Upper lobe of right lung (tissue), 1 donor: ENCODE measurements around the gene CTXN1. TPM values are rescaled to one million over a fixed set of nuclear protein-coding genes. Genes with fewer than 3 reads are reported as not detected.

ENCODE experiments used
- ATAC-seq: fragments of 200-7000 bp; cut with Tn5 transposase; one replicate; pipeline ENCODE4 v1.9.1; 2020; ENCODE audit warnings: mild to moderate bottlenecking, moderate library complexity
- DNase-seq: peaks from one replicate; pipeline ENCODE4 v3.0.0-alpha.2; 2020
- H3K27ac ChIP-seq: fragments of 200-600 bp; one replicate; pipeline ENCODE4 v1.8.0; 2022
- H3K27me3 ChIP-seq: fragments of 200-600 bp; one replicate; pipeline ENCODE4 v1.8.0; 2022; ENCODE audit warnings: mild to moderate bottlenecking
- H3K36me3 ChIP-seq: fragments of 200-600 bp; one replicate; pipeline ENCODE4 v1.8.0; 2022
- H3K4me1 ChIP-seq: fragments of 200-600 bp; one replicate; pipeline ENCODE4 v1.8.0; 2022
- H3K4me3 ChIP-seq: fragments of 200-600 bp; one replicate; pipeline ENCODE4 v1.8.0; 2022; ENCODE audit warnings: mild to moderate bottlenecking
- H3K9me3 ChIP-seq: fragments of 200-600 bp; one replicate; pipeline ENCODE4 v1.8.0; 2022
- CTCF ChIP-seq: fragments of 200-600 bp; IDR thresholded peaks from one replicate; pipeline ENCODE4 v1.8.0; 2022; ENCODE audit warnings: antibody characterized with exemption
- intact Hi-C: fragments of 100-400 bp; cut with DNase I; formaldehyde crosslinking; loops from one replicate; pipeline ENCODE4 v1.11.0; 2022
- total RNA-seq: library from RNA; stranded (reverse); fragmentation: NEBNext Ultra II Directional; extraction: Animal tissue kit (Norgen Biotek cat#: 25700); gene quantifications from one replicate; pipeline ENCODE4 v1.2.1, GENCODE V29; 2021
- donor health status: DM: no; HTN: yes; CAD: no; lungs with severe emphysema.

CTXN1 gene
- total RNA-seq, 1 donor from 2014 or later = 1.2 TPM

GRCh38 chr19:7943444-7944176 lies 17.7 kb upstream of the CTXN1 start, which contains the start of gene TIMM44:
Gene TIMM44 (minus strand): TSS chr19:7943666. CDS start chr19:7943651, 15 bp downstream.
- peak within 1 kb of the TSS; percentile 98 for H3K27ac ChIP-seq
- intact Hi-C loops = loop anchor here (10.0 kb wide), 1 partner anchor 311 kb away; no protein-coding TSS in a partner anchor
- peaks cover 22% of the 10 kb centered on the region for H3K36me3 ChIP-seq
- H3K4me3 ChIP-seq = peak within 1 kb of the TSS; percentile 92
- no peaks in the 10 kb centered on the region for H3K27me3 ChIP-seq
- no peak for TF ChIP-seq CTCF
- peak; percentile 99 for ATAC-seq
- H3K4me1 ChIP-seq = peaks cover 12% of the 10 kb centered on the region
- no peaks in the 10 kb centered on the region for H3K9me3 ChIP-seq
- peak; percentile 99 for DNase-seq

- ATAC-seq (no peak), DNase-seq (no peak)
- Histone ChIP-seq H3K4me1 (peaks cover 12% of the 10 kb centered on the region), H3K4me3 (peak overlapping the region; percentile 92), H3K27ac (peak overlapping the region; percentile 98), H3K9me3 (no peaks in the 10 kb centered on the region), H3K36me3 (peaks cover 26% of the 10 kb centered on the region), H3K27me3 (no peaks in the 10 kb centered on the region)
- TF ChIP-seq CTCF = no peak
- intact Hi-C loops = loop anchor here (10.0 kb wide), 1 partner anchor 312 kb away; no protein-coding TSS in a partner anchor
Measured at GRCh38 chr19:7942981-7943443, 17.1 kb upstream of the CTXN1 start.

GRCh38 chr19:7941895-7942596 lies 16.1 kb upstream of the CTXN1 start:
- no peak overlapping the region for H3K27ac ChIP-seq
- H3K4me1 ChIP-seq = peaks cover 12% of the 10 kb centered on the region
- no peaks in the 10 kb centered on the region for H3K27me3 ChIP-seq
- no peaks in the 10 kb centered on the region for H3K9me3 ChIP-seq
- no peak for ATAC-seq
- no peak for TF ChIP-seq CTCF
- peaks cover 36% of the 10 kb centered on the region for H3K36me3 ChIP-seq
- H3K4me3 ChIP-seq = no peak overlapping the region
- intact Hi-C loops = loop anchor here (10.0 kb wide), 1 partner anchor 313 kb away; no protein-coding TSS in a partner anchor
- no peak for DNase-seq

- peaks cover 12% of the 10 kb centered on the region for H3K4me1 ChIP-seq
- no peak overlapping the region for H3K27ac ChIP-seq
- DNase-seq (no peak), ATAC-seq (no peak)
- no peak overlapping the region for H3K4me3 ChIP-seq
- no peaks in the 10 kb centered on the region for H3K27me3 ChIP-seq
- no peaks in the 10 kb centered on the region for H3K9me3 ChIP-seq
- intact Hi-C loops = loop anchor here (10.0 kb wide), 1 partner anchor 314 kb away; no protein-coding TSS in a partner anchor
- H3K36me3 ChIP-seq = peaks cover 48% of the 10 kb centered on the region
- no peak for TF ChIP-seq CTCF
Measured at GRCh38 chr19:7940841-7941240, 14.9 kb upstream of the CTXN1 start.

- intact Hi-C loops = no loop called here
- Histone ChIP-seq H3K36me3 (peaks cover 92% of the 10 kb centered on the region), H3K4me1 (no peaks in the 10 kb centered on the region), H3K9me3 (no peaks in the 10 kb centered on the region), H3K4me3 (no peak overlapping the region), H3K27me3 (no peaks in the 10 kb centered on the region), H3K27ac (no peak overlapping the region)
- DNase-seq (no peak), ATAC-seq (no peak)
- no peak for TF ChIP-seq CTCF
Measured at GRCh38 chr19:7934766-7935165, 8.8 kb upstream of the CTXN1 start.
